ENCODE results near the gene IGFBP1.

DNA sequence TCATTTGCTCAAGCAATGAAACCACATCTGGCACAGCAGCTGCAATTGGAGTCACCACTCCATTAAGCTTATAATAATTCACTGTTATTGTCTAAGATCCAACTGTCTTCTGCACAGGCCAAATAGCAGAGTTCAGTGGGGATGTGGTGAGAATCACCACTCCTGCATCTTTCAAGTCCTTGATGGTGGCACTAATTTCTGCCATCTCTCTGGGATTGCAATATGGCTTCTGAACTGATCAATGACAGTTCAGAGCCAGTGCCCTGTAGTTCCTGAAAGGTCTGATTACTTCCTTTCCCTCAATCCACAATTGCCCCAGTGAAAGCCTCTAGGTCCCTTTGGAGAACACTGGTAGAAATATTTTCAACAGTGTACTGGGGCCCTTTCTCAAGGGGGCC, 6.4 kb downstream of the IGFBP1 start:
- TF ChIP-seq, protein P1, sequence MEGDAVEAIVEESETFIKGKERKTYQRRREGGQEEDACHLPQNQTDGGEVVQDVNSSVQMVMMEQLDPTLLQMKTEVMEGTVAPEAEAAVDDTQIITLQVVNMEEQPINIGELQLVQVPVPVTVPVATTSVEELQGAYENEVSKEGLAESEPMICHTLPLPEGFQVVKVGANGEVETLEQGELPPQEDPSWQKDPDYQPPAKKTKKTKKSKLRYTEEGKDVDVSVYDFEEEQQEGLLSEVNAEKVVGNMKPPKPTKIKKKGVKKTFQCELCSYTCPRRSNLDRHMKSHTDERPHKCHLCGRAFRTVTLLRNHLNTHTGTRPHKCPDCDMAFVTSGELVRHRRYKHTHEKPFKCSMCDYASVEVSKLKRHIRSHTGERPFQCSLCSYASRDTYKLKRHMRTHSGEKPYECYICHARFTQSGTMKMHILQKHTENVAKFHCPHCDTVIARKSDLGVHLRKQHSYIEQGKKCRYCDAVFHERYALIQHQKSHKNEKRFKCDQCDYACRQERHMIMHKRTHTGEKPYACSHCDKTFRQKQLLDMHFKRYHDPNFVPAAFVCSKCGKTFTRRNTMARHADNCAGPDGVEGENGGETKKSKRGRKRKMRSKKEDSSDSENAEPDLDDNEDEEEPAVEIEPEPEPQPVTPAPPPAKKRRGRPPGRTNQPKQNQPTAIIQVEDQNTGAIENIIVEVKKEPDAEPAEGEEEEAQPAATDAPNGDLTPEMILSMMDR (IDR thresholded peaks at IDR 0.05; ENCODE audit: poor library complexity, severe bottlenecking): no peak
- TF ChIP-seq EZH2 (IDR thresholded peaks at IDR 0.05; ENCODE audit: borderline replicate concordance, insufficient read depth, low read length, poor library complexity, severe bottlenecking) (no peak), EP300 (conservative IDR thresholded peaks at IDR 0.05; ENCODE audit: poor library complexity, severe bottlenecking) (no peak), TAF1 (IDR thresholded peaks at IDR 0.05; ENCODE audit: low read depth) (no peak)

All from neural cell (in vitro differentiated cells).